Fibroblast of skin of right quadriceps (primary cell): ENCODE data around the gene NBAS.

Experiments
- DNase-seq: peaks from one replicate; pipeline ENCODE4 v3.0.0-alpha.2; 2013

Gene NBAS

GRCh38 chr2:15588329-15588919 lies 27.3 kb upstream of the NBAS start:
- DNase-seq: peak; percentile 64

GRCh38 chr2:15584767-15585469 lies 23.8 kb upstream of the NBAS start:
- no peak for DNase-seq

GRCh38 chr2:15584316-15584715 lies 23.2 kb upstream of the NBAS start:
- DNase-seq: no peak

GRCh38 chr2:15583826-15584225 lies 22.7 kb upstream of the NBAS start:
- DNase-seq: no peak

GRCh38 chr2:15582710-15583357 lies 21.7 kb upstream of the NBAS start:
- DNase-seq: no peak

GRCh38 chr2:15580451-15580850 lies 19.3 kb upstream of the NBAS start:
- DNase-seq: no peak

GRCh38 chr2:15579641-15580040 lies 18.5 kb upstream of the NBAS start:
- peak; percentile 13 for DNase-seq

- peak; percentile 75 for DNase-seq
Measured at GRCh38 chr2:15577071-15577735, 16.1 kb upstream of the NBAS start.

- DNase-seq: no peak
Measured at GRCh38 chr2:15571729-15572128, 10.6 kb upstream of the NBAS start.

- DNase-seq: no peak
Measured at GRCh38 chr2:15570104-15570503, 9.0 kb upstream of the NBAS start.

- no peak for DNase-seq
Measured at GRCh38 chr2:15568874-15569273, 7.7 kb upstream of the NBAS start.

GRCh38 chr2:15566912-15567311 lies 5.8 kb upstream of the NBAS start:
- no peak for DNase-seq

GRCh38 chr2:15565994-15566671 lies 5.0 kb upstream of the NBAS start:
- DNase-seq: no peak

GRCh38 chr2:15565392-15565791 lies 4.3 kb upstream of the NBAS start:
- no peak for DNase-seq

- no peak for DNase-seq
Measured at GRCh38 chr2:15563227-15564100, 2.3 kb upstream of the NBAS start.

- no peak for DNase-seq
Measured at GRCh38 chr2:15562354-15563031, 1.4 kb upstream of the NBAS start.

- DNase-seq: peak; percentile 46
Measured at GRCh38 chr2:15561574-15562344, 625 bp upstream of the NBAS start.

- DNase-seq: peak; percentile 14
Measured at GRCh38 chr2:15560140-15560987, 770 bp downstream of the NBAS start.

- no peak for DNase-seq
Measured at GRCh38 chr2:15559379-15560139, 1.6 kb downstream of the NBAS start.
